ENCODE results near the gene NTNG2. TPM values are rescaled to one million over a fixed set of nuclear protein-coding genes. Genes with fewer than 3 reads are reported as not detected.

NTNG2 gene
- total RNA-seq, 1 donor from 2014 or later: 6.2 TPM

GRCh38 chr9:132160802-132161742 is 786 bp upstream of the NTNG2 start:
- DNase-seq (ENCODE audit: extremely low spot score, unreplicated experiment): no peak
- Mint-ChIP-seq H3K27ac (ENCODE audit: unreplicated experiment) (peak overlapping the region; percentile 59), H3K36me3 (ENCODE audit: unreplicated experiment) (peaks cover 3% of the 10 kb centered on the region), H3K9me3 (ENCODE audit: unreplicated experiment) (no peaks in the 10 kb centered on the region), H3K4me3 (ENCODE audit: unreplicated experiment) (peak overlapping the region; percentile 91), H3K27me3 (ENCODE audit: unreplicated experiment) (peaks cover 60% of the 10 kb centered on the region), H3K4me1 (ENCODE audit: unreplicated experiment) (peaks cover 18% of the 10 kb centered on the region)
- TF ChIP-seq, protein P1, sequence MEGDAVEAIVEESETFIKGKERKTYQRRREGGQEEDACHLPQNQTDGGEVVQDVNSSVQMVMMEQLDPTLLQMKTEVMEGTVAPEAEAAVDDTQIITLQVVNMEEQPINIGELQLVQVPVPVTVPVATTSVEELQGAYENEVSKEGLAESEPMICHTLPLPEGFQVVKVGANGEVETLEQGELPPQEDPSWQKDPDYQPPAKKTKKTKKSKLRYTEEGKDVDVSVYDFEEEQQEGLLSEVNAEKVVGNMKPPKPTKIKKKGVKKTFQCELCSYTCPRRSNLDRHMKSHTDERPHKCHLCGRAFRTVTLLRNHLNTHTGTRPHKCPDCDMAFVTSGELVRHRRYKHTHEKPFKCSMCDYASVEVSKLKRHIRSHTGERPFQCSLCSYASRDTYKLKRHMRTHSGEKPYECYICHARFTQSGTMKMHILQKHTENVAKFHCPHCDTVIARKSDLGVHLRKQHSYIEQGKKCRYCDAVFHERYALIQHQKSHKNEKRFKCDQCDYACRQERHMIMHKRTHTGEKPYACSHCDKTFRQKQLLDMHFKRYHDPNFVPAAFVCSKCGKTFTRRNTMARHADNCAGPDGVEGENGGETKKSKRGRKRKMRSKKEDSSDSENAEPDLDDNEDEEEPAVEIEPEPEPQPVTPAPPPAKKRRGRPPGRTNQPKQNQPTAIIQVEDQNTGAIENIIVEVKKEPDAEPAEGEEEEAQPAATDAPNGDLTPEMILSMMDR (IDR thresholded peaks at IDR 0.05): no peak

DNA sequence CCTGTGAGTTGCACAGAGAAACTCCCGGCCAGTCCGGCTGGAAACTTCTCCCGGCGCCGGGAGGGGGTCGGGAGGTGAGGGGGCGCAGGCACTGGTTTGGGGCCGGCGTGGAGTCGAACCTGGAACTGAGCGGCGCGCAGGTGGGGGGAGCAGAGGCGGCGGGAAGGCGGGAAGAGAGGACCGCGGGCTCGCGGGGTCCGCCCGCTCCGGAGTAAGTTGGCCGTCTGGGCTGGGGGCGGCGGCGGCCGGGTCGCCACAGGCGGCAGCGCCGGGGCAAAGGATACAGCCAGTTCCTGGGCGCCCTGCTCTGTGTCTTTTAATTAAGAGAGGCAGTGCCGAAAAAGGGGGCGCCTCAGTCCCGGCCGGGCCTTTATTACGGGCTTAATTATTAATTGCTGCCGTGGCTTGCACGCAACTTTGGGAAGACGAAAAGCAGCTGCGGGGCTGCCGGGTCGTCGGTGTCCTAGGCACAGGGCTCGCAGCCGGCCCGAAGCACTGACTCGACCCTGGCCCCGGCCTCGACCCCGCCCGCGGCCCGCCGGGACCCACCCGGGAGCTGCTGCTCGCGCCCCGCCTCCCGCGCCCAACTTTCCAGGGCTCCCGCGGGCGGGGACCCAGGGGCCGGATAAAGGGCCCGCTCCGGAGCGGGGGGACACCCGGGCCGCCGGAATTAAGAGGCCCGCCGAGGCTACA is 1.1 kb downstream of the NTNG2 start:
- Mint-ChIP-seq H3K9me3 (ENCODE audit: unreplicated experiment) (no peaks in the 10 kb centered on the region), H3K4me3 (ENCODE audit: unreplicated experiment) (peak overlapping the region; percentile 90), H3K27ac (ENCODE audit: unreplicated experiment) (no peak overlapping the region), H3K27me3 (ENCODE audit: unreplicated experiment) (peaks cover 63% of the 10 kb centered on the region), H3K36me3 (ENCODE audit: unreplicated experiment) (peaks cover 3% of the 10 kb centered on the region), H3K4me1 (ENCODE audit: unreplicated experiment) (peaks cover 18% of the 10 kb centered on the region)
- no peak for DNase-seq (ENCODE audit: extremely low spot score, unreplicated experiment)
- TF ChIP-seq, protein P1 (IDR thresholded peaks at IDR 0.05): no peak

DNA sequence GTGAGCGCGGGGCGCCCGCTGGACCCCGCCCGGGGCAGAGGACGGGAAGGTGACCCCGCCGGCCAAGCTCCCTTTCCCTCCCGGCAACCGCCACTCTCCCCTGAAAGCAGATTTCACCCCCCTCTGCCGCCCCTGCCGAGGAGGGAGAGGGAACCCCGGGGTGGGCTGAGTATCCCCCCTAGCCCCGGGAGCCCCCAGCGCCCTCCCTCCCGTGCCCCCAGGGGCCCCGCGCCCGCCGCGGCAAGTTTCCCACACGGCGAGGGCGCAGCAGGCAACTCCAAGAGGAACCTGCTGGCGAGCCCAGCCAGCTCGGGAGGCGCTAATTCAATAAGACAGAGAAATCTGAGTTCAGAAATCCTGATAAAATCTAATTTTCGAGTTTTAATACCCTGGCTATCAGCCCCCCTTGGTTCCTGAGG is 1.6 kb downstream of the NTNG2 start:
- TF ChIP-seq, protein P1 (IDR thresholded peaks at IDR 0.05): no peak
- H3K4me3 Mint-ChIP-seq (ENCODE audit: unreplicated experiment): peak overlapping the region; percentile 57
- DNase-seq (ENCODE audit: extremely low spot score, unreplicated experiment): no peak

DNA sequence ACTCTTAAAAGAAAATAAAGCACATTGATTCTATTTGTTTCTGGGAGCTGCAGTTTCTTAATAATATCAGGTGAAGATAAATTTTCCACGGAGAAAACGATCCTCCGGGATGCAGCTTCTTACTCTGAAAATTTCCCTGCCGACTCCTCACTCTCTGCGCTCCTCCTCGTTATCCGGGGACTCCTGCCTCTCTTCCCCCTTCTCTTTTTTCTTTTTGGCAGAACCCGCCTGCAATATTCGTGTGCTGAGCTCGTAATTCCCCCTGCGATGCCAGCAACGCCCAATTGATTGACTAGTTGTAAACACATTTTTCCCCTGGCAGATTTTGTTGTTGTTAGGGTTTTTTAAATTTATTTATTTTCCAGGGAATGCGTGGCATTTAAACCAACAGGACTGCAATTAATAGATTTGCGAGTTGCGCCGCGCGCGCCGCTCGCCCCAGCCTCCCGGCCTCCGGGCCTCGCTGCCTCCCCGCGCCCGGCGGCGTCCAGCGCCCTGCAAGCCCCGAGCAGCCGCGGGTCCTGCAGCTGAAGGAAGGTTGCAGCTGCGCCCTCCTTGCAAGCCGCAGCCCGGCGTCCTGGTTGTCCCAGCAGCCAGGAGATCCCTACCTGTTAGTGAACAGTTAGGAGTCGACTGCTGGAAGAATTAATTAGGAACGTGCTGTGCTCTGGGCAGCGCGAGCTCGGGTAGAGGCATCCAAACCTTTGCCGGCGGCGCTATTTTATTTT is 2.2 kb downstream of the NTNG2 start:
- DNase-seq (ENCODE audit: extremely low spot score, unreplicated experiment): no peak
- Mint-ChIP-seq H3K4me1 (ENCODE audit: unreplicated experiment) (peaks cover 18% of the 10 kb centered on the region), H3K9me3 (ENCODE audit: unreplicated experiment) (no peaks in the 10 kb centered on the region), H3K27me3 (ENCODE audit: unreplicated experiment) (peaks cover 59% of the 10 kb centered on the region), H3K36me3 (ENCODE audit: unreplicated experiment) (peaks cover 3% of the 10 kb centered on the region), H3K27ac (ENCODE audit: unreplicated experiment) (no peak overlapping the region), H3K4me3 (ENCODE audit: unreplicated experiment) (peak overlapping the region; percentile 57)
- TF ChIP-seq, protein P1 (IDR thresholded peaks at IDR 0.05): no peak

More for the DNA sequence above, 1.6 kb downstream of the NTNG2 start:
- no peak overlapping the region for H3K27ac Mint-ChIP-seq (ENCODE audit: unreplicated experiment)
- peaks cover 18% of the 10 kb centered on the region for H3K4me1 Mint-ChIP-seq (ENCODE audit: unreplicated experiment)
- H3K36me3 Mint-ChIP-seq (ENCODE audit: unreplicated experiment): peaks cover 3% of the 10 kb centered on the region
- H3K27me3 Mint-ChIP-seq (ENCODE audit: unreplicated experiment): peaks cover 62% of the 10 kb centered on the region
- no peaks in the 10 kb centered on the region for H3K9me3 Mint-ChIP-seq (ENCODE audit: unreplicated experiment)

All from osteocyte (in vitro differentiated cells).